ENCODE results near the gene RAB9A.

RAB9A gene

DNA sequence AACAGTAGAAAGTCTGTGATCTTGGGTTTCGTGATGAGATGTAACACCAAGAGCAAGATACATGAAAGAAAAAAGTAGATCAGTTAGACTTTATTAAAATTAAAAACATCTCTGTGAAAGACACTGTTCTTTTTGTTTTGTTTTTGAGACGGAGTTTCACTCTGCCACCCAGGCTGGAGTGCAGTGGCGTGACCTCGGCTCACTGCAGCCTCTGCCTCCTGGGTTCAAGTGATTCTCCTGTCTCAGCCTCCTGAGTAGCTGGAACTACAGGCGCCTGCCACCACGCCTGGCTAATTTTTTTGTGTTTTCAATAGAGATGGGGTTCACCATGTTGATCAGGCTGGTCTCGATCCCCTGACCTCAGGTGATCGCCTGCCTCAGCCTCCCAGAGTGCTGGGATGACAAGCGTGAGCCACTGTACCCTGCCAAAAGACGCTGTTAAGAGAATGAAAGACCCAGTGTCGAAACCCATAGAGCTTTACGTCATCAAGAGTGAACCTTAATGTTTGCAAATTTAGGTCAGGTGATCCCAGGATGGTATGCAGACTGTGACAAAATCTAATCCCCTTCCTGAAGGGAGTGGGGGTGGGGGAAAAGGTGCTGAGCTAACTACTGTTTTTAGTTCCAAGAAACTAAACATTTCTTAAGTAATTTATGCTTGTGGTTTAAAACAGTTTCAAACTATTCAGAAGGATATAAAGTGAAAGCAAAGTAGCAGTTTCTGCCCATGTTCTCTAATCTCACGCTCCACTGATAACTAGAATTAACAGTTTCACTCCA is 53.7 kb downstream of the RAB9A start:
- in situ Hi-C loops (cut with MboI; ENCODE audit: low sequenced_read_pairs), result no loop called here

- in situ Hi-C loops (cut with MboI; ENCODE audit: low sequenced_read_pairs), result no loop called here
Measured at GRCh38 chrX:13747836-13748235, 58.9 kb downstream of the RAB9A start.

DNA sequence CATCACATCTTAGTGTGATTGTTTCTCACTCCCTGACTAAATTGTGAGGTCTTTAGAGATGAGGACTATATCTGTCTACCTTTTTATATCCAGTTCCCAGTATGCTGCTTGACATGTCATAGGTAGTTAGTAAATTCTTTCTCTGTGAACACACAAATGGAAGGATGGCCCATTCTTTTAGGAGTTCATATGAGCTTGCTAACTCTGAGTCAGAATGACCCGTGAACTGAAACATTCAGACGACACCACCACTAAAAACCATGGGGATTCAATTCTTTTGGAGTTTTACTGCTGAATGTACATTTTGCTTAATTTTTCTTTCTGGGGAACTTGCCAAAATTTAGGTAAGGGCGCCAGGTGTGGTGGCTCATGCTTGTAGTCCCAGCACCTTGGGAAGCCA is 59.6 kb downstream of the RAB9A start:
- in situ Hi-C loops (cut with MboI; ENCODE audit: low sequenced_read_pairs), result no loop called here

DNA sequence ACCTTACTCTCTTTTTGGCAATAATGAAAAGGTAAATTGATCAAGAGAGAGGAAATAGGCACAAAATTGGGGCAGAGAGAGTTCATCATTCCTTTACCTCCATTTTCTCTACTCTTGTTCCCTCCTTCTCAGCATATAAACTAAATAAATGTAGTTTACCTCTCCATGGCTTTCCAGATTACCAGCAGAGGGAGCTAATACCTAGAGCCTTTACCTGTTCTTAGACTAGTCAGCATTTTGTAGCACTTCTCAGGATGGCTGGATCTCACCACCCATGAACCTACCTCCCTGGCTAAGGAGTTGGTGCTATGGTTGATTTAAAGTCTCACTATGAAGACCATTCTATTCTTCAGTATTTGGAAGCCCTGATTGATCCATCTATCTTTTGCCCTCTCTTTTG is 61.3 kb downstream of the RAB9A start:
- in situ Hi-C loops (cut with MboI; ENCODE audit: low sequenced_read_pairs), result loop anchor here (25.0 kb wide), 1 partner anchor 287 kb away; the partner anchor contains the start of gene GEMIN8

GRCh38 chrX:13750812-13751211 is 61.9 kb downstream of the RAB9A start:
- in situ Hi-C loops (cut with MboI; ENCODE audit: low sequenced_read_pairs), result loop anchor here (25.0 kb wide), 1 partner anchor 286 kb away; the partner anchor contains the start of gene GEMIN8

- in situ Hi-C loops (cut with MboI; ENCODE audit: low sequenced_read_pairs), result loop anchor here (25.0 kb wide), 1 partner anchor 285 kb away; the partner anchor contains the start of gene GEMIN8
Measured at GRCh38 chrX:13752141-13752540, 63.2 kb downstream of the RAB9A start.

GRCh38 chrX:13752646-13753045 is 63.7 kb downstream of the RAB9A start:
- in situ Hi-C loops (cut with MboI; ENCODE audit: low sequenced_read_pairs), result loop anchor here (25.0 kb wide), 1 partner anchor 285 kb away; the partner anchor contains the start of gene GEMIN8

DNA sequence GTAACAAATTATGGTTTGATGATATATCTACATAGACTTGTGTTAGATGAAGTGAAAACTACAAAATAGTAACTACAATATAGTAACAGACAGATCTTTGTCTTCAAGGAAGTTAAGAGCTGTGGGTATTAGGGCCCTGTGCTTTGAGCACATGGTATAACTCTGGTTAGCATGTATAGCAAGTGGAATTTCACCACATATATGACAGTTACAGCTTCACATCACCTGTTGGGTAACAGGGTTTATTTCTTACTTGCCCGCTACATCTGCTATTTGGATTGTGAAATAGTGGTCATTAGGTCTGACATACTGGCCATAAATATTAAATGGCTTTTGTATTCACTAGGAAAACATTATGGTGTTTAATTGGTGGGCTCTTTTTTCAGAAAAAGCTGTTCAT is 65.8 kb downstream of the RAB9A start:
- in situ Hi-C loops (cut with MboI; ENCODE audit: low sequenced_read_pairs), result loop anchor here (25.0 kb wide), 1 partner anchor 283 kb away; the partner anchor contains the start of gene GEMIN8

GRCh38 chrX:13755254-13755653 is 66.3 kb downstream of the RAB9A start:
- in situ Hi-C loops (cut with MboI; ENCODE audit: low sequenced_read_pairs), result loop anchor here (25.0 kb wide), 1 partner anchor 282 kb away; the partner anchor contains the start of gene GEMIN8

- in situ Hi-C loops (cut with MboI; ENCODE audit: low sequenced_read_pairs), result loop anchor here (25.0 kb wide), 1 partner anchor 281 kb away; the partner anchor contains the start of gene GEMIN8
Measured at GRCh38 chrX:13756381-13756780, 67.5 kb downstream of the RAB9A start.

DNA sequence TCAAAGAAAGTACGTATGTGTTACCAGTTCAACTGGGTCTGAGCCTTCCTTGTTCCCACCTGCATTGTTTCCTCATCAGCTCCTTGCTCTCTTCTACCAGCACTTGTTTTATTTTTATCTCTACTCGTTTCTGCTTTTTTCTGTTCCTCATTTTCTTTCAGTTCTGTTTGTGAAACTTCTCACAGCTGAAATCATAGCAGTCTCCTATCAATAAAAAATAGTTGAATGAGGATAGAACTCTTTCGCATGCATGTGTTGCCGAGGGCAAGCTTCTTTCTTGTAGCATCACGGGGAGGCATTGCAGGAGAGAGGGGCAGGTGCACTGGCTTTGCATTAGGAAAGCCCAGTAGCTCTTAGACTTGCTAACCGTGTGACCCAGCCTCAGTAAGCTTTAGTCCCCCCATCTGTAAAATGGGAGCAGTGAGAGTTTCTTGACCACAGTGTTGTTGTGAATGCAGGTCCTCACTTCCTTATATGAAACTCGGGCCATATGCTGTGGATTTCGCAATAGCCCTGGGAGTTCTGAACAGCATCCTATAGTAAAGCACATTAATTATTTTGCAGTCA is 70.3 kb downstream of the RAB9A start:
- in situ Hi-C loops (cut with MboI; ENCODE audit: low sequenced_read_pairs), result loop anchor here (25.0 kb wide), 1 partner anchor 278 kb away; the partner anchor contains the start of gene GEMIN8

Measured in HL-60/S4 treated with retinoic acid at 250 ng/mL for 4 days and 3 days (cell line).